Gastroesophageal sphincter (tissue), 3 donors: ENCODE data around the gene JMJD4.

Source experiments
- CTCF ChIP-seq, 4 experiments: fragments of 200-600 bp in 2 of 4; fragments of 450-650 bp in 2 of 4; sonication (generic) in 1 of 4; IDR thresholded peaks; one replicate each; pipeline ENCODE4 v1.5.1; 2017 to 2019; ENCODE audit warnings: antibody characterized with exemption in 4 of 4, mild to moderate bottlenecking in 2 of 4, moderate library complexity in 2 of 4
- POLR2A ChIP-seq, 2 donors: fragments of 450-650 bp; IDR thresholded peaks; one replicate each; pipeline ENCODE4 v1.6.1; 2017; ENCODE audit warnings: antibody characterized with exemption in 2 of 2, mild to moderate bottlenecking in 2 of 2, moderate library complexity in 1 of 2
- POLR2AphosphoS5 ChIP-seq: sonication (generic); formaldehyde crosslinking; IDR thresholded peaks from one replicate; pipeline ENCODE4 v1.6.1; 2017; ENCODE audit warnings: antibody characterized with exemption

GRCh38 chr1:227726318-227726717 is 8.8 kb downstream of the JMJD4 start:
- TF ChIP-seq CTCF (IDR thresholded peaks at IDR 0.05) (no peak), POLR2AphosphoS5 (no peak), POLR2A (IDR thresholded peaks at IDR 0.05) (no peak)
